Colonic mucosa (tissue), 4 donors: ENCODE results near the gene UBQLN1. TPM values are rescaled to one million over a fixed set of nuclear protein-coding genes. Genes with fewer than 3 reads are reported as not detected.
A peak's percentile ranks its signal among the peaks of the same experiment; 100 is the strongest.
"Not testable (repeated sequence)": the region's sequence is repeated elsewhere in the genome, so short reads cannot be mapped to it uniquely, and the experiment has no call there.

Experiments
- DNase-seq: peaks from one replicate; pipeline ENCODE4 v3.0.0-alpha.2; 2020
- H3K27ac ChIP-seq: fragments of 200-600 bp; one replicate; pipeline ENCODE4 v1.8.0; 2021
- H3K27me3 ChIP-seq: fragments of 200-600 bp; one replicate; pipeline ENCODE4 v1.8.0; 2021
- H3K36me3 ChIP-seq: fragments of 200-600 bp; one replicate; pipeline ENCODE4 v1.8.0; 2021
- H3K4me1 ChIP-seq: fragments of 200-600 bp; one replicate; pipeline ENCODE4 v1.8.0; 2021; ENCODE audit warnings: mild to moderate bottlenecking
- H3K4me3 ChIP-seq: fragments of 200-600 bp; one replicate; pipeline ENCODE4 v1.8.0; 2021
- H3K9ac ChIP-seq, 2 donors: one replicate each; pipeline ENCODE4 v1.7.0; 2013; ENCODE audit warnings: control low read depth in 2 of 2, low read depth in 2 of 2, low read length in 2 of 2
- H3K9me3 ChIP-seq: fragments of 200-600 bp; one replicate; pipeline ENCODE4 v1.8.0; 2021
- intact Hi-C: fragments of 100-400 bp; cut with DNase I; formaldehyde crosslinking; loops from one replicate; pipeline ENCODE4 v1.14.1; 2022
- total RNA-seq, 2 donors: library from RNA; stranded (reverse); fragmentation: NEBNext Ultra II Directional in 1 of 2; extraction: Animal tissue kit (Norgen Biotek cat#: 25700) in 1 of 2; gene quantifications; one replicate each; pipeline ENCODE4 v1.2.1, GENCODE V29; 2021
- TF ChIP-seq, protein P1 (sequence below): fragments of 200-600 bp; IDR thresholded peaks from one replicate; pipeline ENCODE4 v1.8.0; 2022; ENCODE audit warnings: antibody characterized with exemption, mild to moderate bottlenecking
- donor health status: healthy.
- donor health status: DM: no; HTN: no; CAD: no.
- donor health status: DM: no; HTN: no; CAD: no.

Gene UBQLN1
- 100 to 1,000 TPM in 1 of 2 donors, 10 to 100 TPM in 1; 87.3 to 101 TPM for total RNA-seq

DNA sequence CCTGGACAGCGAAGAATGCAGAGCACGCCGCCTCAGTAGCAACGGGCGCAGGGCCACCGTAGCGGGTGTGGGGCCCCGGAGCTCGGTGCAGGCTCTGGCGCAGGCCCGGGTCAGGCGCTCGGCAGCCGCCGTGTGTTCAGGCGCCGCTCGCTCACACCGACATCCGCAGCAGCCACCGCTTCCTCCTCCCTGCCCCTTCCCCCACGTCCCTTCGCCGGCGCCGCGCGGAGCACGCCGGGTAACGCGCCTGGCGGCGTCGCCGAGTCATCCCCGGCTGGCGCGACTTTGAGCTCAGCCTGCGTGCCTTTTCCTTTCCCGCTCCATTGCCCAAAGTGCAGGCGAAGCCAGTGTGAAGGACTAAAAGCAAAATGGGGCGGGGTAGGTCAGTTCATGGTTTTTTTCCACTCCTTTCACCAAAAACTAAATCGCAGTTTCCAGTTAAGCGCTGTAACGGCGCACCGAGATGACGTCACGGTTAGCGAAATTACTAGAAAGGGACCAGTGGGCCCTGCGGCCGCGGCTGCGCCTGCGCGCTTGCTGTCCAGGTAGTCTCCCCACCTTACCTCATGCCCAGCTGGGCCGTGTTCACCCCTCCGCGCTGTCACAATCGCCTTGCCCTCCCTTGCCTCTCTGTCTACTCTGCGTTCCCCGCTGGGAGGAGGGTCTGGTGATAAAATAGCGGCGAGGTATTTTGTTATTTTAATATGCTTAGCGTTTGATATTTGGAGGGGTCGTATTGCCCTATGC is at the start of gene UBQLN1:
Gene UBQLN1 (minus strand): TSS at position 191 of the 747 bp plus-strand sequence. CDS start 279 bp downstream, outside the sequence.
- H3K4me1 ChIP-seq = no peaks in the 10 kb centered on the region
- DNase-seq = peak; percentile 94
- H3K36me3 ChIP-seq = no peaks in the 10 kb centered on the region
- peak within 1 kb of the TSS; percentile 97 for H3K27ac ChIP-seq
- H3K9ac ChIP-seq = peak within 1 kb of the TSS; percentile 92 to 98
- no peaks in the 10 kb centered on the region for H3K27me3 ChIP-seq
- TF ChIP-seq, protein P1, sequence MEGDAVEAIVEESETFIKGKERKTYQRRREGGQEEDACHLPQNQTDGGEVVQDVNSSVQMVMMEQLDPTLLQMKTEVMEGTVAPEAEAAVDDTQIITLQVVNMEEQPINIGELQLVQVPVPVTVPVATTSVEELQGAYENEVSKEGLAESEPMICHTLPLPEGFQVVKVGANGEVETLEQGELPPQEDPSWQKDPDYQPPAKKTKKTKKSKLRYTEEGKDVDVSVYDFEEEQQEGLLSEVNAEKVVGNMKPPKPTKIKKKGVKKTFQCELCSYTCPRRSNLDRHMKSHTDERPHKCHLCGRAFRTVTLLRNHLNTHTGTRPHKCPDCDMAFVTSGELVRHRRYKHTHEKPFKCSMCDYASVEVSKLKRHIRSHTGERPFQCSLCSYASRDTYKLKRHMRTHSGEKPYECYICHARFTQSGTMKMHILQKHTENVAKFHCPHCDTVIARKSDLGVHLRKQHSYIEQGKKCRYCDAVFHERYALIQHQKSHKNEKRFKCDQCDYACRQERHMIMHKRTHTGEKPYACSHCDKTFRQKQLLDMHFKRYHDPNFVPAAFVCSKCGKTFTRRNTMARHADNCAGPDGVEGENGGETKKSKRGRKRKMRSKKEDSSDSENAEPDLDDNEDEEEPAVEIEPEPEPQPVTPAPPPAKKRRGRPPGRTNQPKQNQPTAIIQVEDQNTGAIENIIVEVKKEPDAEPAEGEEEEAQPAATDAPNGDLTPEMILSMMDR = no peak
- H3K9me3 ChIP-seq = no peaks in the 10 kb centered on the region
- peak within 1 kb of the TSS; percentile 85 for H3K4me3 ChIP-seq
- intact Hi-C loops = no loop called here

DNA sequence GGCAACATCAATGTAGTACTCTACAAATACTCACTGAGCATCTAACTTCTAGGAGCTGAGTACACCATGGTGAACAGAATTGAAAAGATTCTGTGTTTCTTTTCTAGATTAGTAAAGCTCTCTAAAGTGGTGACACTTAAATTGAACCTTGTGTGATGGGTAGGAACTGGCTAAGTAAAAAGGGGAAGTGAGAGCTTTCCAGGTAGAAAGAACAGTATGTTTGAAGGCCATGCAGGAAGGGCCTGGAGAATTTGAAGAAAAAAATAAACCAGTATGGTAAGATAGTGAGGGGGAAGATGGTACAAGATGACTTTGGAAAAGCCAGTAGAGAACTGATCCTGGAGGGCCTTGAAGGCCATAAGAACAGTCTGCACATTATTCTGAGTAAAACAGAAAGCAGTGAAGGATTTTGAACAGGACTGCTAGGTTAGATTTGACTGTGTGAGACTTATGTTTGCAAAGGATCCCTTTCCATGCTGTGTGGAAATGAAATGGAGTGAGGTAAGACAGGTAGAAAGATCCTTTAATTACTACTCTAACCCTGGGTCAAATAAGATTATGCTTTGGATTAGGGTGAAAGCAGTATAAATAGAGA is 46.7 kb upstream of the UBQLN1 start:
- TF ChIP-seq, protein P1 = no peak
- Histone ChIP-seq H3K36me3 (no peaks in the 10 kb centered on the region), H3K4me3 (no peak overlapping the region), H3K27ac (no peak overlapping the region), H3K9me3 (no peaks in the 10 kb centered on the region), H3K4me1 (no peaks in the 10 kb centered on the region), H3K27me3 (no peaks in the 10 kb centered on the region), H3K9ac (no peak overlapping the region)
- no peak for DNase-seq
- intact Hi-C loops = no loop called here

DNA sequence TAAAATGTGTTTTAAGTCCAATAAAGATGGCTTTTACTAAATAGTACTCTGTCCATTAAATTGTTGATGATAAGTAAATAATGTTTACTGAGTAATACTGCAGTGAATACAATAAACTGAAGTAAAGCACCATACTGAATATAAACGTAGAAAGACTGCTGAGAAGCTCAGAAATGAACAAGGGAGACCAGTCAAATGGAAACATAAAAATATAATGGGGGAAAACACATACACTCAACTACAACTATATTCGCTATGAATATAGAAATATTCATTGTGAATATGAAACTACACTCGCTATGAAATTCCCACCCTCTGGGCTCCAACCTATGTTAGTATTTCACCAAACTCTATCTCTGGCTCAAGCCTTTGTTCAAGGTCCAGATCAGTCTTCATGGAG is 41.9 kb upstream of the UBQLN1 start:
- DNase-seq = no peak
- TF ChIP-seq, protein P1 = no peak
- Histone ChIP-seq H3K27me3 (no peaks in the 10 kb centered on the region), H3K36me3 (no peaks in the 10 kb centered on the region), H3K9me3 (no peaks in the 10 kb centered on the region), H3K4me3 (no peak overlapping the region), H3K9ac (no peak overlapping the region), H3K4me1 (no peaks in the 10 kb centered on the region), H3K27ac (no peak overlapping the region)
- intact Hi-C loops = no loop called here

DNA sequence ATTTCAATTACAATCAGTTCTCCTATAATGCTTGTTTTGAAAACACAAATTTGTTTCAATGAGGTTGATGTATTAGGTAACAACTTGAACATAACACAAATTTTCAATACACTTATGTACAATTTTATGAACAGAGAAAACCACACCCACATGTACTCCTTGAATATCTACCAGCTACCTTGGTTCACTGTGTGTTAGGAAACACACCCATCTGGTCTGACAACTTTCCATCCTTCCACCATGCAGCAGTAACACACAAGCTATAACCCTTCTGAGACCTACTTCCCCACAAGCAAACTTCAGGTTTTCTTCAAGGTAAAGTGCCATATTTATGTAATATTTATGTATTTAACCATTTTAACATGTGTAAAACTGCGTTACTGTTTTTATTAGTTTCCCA is 36.4 kb upstream of the UBQLN1 start:
- no peaks in the 10 kb centered on the region for H3K9me3 ChIP-seq
- H3K36me3 ChIP-seq = no peaks in the 10 kb centered on the region
- H3K4me3 ChIP-seq = no peak overlapping the region
- intact Hi-C loops = no loop called here
- H3K9ac ChIP-seq = no peak overlapping the region
- H3K27ac ChIP-seq = no peak overlapping the region
- H3K27me3 ChIP-seq = no peaks in the 10 kb centered on the region
- no peaks in the 10 kb centered on the region for H3K4me1 ChIP-seq
- no peak for DNase-seq
- TF ChIP-seq, protein P1 = no peak

DNA sequence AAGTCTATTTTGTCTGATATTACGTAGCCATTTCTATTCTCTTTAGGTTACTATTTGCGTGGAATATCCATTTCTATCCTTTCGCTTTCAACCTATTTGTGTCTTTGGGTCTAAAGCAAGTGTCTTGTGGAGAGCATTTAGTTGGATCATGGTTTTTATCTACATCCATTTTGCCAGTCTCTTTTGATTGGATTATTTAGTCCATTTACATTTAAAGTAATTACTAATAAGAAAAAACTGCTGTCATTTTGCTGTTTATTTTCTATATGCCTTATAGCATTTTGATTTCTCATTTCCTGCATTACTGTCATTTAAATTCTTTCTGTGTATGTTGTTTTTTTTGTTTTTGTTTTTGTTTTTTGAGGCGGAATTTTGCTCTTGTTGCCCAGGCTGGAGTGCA is 26.0 kb upstream of the UBQLN1 start:
- no peak overlapping the region for H3K9ac ChIP-seq
- no peak overlapping the region for H3K4me3 ChIP-seq
- H3K27me3 ChIP-seq = no peaks in the 10 kb centered on the region
- H3K27ac ChIP-seq = no peak overlapping the region
- intact Hi-C loops = no loop called here
- DNase-seq = no peak
- TF ChIP-seq, protein P1 = no peak
- no peaks in the 10 kb centered on the region for H3K36me3 ChIP-seq
- H3K4me1 ChIP-seq = no peaks in the 10 kb centered on the region
- no peaks in the 10 kb centered on the region for H3K9me3 ChIP-seq

DNA sequence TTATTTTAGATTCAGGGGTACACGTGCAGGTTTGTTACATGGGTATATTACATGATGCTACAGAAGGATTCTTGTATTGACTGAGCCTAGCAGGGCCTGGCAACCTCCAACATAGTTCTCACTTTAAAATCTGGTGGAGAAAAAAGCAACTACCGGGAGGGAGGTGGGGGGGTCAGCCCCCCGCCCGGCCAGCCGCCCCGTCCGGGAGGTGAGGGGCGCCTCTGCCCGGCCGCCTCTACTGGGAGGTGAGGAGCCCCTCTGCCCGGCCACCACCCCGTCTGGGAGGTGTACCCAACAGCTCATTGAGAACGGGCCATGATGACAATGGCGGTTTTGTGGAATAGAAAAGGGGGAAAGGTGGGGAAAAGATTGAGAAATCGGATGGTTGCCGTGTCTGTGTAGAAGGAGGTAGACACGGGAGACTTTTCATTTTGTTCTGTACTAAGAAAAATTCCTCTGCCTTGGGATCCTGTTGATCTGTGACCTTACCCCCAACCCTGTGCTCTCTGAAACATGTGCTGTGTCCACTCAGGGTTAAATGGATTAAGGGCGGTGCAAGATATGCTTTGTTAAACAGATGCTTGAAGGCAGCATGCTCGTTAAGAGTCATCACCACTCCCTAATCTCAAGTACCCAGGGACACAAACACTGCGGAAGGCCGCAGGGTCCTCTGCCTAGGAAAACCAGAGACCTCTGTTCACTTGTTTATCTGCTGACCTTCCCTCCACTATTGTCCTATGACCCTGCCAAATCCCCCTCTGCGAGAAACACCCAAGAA is 21.0 kb upstream of the UBQLN1 start:
- H3K9me3 ChIP-seq, DNase-seq, H3K4me3 ChIP-seq, intact Hi-C loops, H3K27me3 ChIP-seq, H3K4me1 ChIP-seq, H3K9ac ChIP-seq, H3K36me3 ChIP-seq, H3K27ac ChIP-seq: not testable (repeated sequence)
